Measurements from ENCODE around the gene HES7. TPM values are rescaled to one million over a fixed set of nuclear protein-coding genes. Genes with fewer than 3 reads are reported as not detected.
"Not testable (repeated sequence)": the region's sequence is repeated elsewhere in the genome, so short reads cannot be mapped to it uniquely, and the experiment has no call there.

The HES7 gene
- total RNA-seq, 1 donor from 2014 or later, result 0.65 TPM

DNA sequence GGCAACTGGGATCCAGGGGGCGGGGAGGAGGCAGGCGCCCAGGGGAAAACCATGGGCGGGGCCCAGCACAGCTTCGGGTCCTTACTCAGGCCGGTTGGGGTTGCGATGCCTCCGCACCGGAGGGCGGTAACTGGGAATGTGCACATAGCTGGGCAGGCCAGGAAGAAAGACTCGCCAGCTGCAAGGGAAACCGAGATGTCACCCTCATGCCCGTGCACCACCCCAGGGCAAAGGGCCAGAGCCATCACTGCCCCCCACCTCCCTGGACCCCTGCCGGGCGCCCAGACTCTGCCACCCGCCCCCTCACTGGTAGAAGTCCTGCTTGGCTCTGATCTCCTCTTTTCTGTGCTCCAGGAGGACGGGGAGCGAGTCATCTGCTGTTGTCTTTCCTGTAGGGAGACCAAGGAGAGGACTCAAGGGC, 43.1 kb downstream of the HES7 start:
- DNase-seq (ENCODE audit: low spot score), result no peak
- intact Hi-C loops (cut with DNase I), result no loop called here

DNA sequence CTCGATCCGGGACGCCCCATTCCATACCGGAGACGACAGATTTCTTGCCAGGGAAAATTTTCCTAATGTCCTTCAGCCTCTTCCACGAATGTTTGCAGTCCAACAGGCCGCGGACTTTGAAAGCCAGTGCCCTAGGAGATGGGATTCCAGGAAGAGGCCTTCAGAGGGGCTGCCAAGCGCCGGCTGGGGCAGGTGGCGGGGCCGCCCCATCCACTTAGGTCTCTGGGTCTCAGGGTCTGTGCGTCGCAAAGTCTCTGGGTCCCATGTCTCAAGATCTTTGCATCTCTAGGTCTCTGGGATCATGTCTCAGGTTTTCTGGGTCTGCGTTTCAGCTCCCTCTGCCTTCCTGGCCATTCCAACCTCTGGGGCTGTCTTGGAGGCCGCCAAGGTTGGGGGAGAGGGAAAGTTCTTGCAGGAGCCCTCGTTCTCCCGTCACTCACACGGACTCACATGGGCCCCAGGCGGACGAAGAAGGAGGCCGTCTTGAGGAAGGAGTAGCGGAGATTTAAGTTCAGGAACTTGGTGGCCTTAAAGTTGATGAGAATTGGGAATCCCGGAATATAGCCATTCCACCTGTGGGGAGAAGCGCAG, 43.6 kb downstream of the HES7 start:
- intact Hi-C loops (cut with DNase I), result no loop called here
- DNase-seq (ENCODE audit: low spot score), result no peak

DNA sequence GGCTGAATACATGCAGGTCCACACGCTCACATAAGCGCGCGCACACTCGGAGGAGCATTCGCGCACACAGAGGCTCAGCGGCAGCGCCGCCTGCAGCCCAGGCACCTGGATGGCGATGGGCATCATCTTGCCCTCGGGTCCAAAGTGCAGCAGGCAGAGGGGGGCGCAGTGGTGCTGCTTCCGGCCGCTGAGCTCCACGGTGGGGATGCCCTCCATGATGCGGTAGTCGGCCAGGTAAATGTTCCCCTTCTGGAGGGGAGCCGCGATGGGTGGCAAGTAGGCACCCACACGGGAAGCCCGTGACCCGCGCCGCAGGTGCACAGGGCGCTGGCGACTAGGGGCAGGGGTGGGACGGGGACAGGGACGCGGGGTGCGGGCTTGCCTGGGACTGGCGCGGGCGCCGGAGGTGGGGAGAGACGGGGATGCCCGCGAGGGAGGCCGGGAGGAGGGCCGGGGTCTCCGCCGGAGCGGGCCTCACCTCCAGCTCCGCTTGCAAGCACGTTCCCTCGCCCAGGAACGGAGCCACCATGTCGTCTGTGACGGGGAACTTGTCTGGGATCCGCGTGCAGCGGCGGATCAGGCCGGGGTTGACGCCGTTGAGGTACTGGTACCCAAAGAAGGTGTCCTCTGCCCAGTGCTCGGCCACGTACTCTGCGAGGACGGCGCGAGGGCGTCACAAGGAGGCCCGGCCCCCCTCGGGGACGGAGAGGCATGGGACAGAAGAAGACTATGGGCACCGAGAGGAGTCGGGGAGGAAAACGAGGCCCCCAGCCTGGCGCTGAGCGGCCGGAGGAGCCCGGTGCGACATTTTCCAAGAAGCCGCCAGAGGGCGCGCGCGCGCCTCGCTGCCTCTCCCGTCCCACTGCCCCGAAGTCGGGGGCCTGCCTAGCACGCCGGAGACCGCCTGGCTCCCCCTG, 44.4 kb downstream of the HES7 start:
- intact Hi-C loops (cut with DNase I), result no loop called here
- DNase-seq (ENCODE audit: low spot score), result peak; percentile 88

DNA sequence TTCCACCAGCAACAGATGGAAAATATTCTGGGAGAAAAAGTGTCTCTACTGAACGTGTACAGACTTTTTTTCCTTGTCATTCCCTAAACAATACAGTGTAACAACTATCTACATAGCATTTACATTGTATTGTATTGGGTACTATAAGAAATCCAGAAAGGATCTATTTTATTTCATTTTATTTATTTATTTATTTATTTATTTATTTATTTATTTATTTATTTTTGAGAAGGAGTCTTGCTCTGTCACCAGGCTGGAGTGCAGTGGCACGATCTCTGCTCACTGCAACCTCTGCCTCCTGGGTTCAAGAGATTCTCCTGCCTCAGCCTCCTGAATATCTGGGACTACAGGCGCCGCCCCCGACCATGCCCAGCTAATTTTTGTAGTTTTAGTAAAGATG, 46.0 kb downstream of the HES7 start:
- intact Hi-C loops (cut with DNase I); DNase-seq (ENCODE audit: low spot score): not testable (repeated sequence)

DNA sequence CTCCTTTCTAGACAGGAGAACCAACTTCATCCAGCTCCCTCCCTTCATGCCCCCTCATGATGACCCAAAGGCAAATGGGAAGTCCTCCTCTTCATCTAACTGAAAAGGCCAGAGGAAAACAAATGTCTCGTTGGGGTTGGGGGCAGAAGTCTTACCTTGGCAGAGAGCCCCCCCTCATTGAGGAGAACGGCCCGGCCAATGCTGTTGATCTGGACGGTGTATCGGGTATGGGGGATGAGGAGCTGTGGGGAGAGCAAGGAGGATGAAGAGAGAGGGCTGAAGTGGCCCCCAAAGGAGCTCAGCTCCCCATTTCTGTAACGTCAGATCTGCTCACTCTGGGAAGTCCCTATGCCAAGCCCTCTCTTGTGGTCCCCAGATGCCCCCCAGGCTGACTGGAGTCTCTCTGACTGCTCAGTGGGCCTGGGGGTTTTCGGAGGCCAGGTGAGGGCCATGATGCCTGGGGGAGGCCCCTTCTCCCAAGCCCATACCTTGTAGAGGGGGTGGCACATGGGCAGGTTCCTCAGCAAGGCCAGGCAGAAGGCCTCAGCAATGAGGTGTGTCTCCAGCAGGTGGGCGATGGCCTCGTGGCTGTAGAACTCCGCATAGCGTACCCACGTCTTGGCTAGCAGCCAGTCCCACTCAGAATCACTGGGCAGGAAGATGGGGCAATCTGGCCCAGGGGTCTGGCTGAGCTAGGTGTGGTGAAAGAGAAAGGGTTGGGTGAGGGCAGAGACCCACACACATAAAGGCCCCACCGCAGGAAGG, 47.2 kb downstream of the HES7 start:
- peak; percentile 10 for DNase-seq (ENCODE audit: low spot score)
- intact Hi-C loops (cut with DNase I), result no loop called here

DNA sequence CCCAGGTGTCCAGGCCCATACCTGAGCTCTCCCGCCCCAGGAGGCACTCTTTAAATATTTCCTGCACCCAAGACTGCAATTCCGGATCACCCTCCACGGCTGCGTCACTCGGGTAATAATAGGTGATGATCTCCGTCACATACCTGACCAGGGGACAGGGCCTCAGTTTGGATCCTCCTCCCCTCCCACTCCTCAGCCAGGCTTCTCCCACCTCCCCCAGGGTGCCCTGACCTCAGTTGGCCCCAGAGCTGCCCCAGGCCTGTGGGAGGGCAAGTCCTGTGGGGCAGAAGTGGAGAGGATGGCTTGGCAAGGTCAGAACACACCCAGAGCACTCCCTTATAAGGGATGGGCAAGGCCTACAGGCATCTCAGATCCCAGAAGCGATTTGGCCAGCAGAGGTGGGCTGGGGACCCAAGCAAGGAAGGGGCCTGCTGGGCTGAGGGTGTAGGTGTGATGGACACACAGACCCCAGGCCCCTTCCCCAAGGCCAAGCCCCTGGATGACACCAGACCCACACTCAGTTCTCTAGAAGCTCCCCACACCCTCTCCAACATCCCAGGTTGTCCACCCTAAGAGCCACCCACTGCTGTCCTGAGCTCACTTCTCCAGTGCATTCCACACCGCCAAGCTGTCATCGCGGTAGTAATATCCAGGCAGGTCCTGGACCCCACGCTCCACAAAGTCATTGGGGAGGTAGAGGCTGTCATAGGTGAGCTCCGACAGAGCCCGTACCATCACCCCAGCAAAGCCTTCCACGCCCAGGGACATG, 48.1 kb downstream of the HES7 start:
- DNase-seq (ENCODE audit: low spot score), result no peak
- intact Hi-C loops (cut with DNase I), result no loop called here

DNA sequence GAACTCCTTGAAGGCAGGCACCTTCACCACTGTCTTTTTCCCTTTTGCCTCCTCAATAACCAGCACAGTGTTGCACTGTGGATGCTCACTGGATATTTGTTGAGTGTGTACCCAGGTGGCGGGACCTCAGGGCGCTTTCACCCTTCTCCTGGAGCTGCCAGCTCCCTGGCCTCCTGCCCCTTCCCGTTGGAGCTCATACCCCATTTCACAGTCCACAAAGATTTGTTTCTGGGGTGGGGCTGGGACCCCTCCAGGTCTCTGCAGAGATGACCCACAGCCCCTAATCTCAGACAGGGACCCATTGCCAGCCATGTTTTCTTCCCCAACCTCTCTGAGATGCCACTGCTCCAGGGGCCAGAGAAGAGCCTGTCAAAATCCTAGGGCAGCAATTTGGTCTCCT, 48.8 kb downstream of the HES7 start:
- peak; percentile 67 for DNase-seq (ENCODE audit: low spot score)
- intact Hi-C loops (cut with DNase I), result no loop called here

DNA sequence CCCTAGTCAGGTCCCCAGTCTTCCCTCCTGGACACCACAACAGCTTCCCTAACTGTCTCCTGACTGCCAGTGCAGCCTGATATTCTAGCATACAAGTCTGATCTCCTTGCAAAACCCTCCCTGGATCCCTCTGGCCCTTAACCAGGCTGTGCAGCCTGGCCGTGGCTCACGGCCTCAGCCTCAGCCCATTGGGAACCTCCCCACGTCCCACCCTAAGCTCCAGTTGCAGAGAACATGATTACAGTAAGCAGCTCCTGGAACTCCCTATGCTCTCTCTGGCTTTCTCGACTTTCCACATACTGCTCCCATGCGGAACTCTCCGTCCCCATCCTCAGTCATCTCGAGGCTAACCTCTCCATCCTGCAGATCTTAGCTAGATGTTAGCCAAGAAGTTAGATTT, 49.4 kb downstream of the HES7 start:
- DNase-seq (ENCODE audit: low spot score), result peak; percentile 29
- intact Hi-C loops (cut with DNase I), result no loop called here

DNA sequence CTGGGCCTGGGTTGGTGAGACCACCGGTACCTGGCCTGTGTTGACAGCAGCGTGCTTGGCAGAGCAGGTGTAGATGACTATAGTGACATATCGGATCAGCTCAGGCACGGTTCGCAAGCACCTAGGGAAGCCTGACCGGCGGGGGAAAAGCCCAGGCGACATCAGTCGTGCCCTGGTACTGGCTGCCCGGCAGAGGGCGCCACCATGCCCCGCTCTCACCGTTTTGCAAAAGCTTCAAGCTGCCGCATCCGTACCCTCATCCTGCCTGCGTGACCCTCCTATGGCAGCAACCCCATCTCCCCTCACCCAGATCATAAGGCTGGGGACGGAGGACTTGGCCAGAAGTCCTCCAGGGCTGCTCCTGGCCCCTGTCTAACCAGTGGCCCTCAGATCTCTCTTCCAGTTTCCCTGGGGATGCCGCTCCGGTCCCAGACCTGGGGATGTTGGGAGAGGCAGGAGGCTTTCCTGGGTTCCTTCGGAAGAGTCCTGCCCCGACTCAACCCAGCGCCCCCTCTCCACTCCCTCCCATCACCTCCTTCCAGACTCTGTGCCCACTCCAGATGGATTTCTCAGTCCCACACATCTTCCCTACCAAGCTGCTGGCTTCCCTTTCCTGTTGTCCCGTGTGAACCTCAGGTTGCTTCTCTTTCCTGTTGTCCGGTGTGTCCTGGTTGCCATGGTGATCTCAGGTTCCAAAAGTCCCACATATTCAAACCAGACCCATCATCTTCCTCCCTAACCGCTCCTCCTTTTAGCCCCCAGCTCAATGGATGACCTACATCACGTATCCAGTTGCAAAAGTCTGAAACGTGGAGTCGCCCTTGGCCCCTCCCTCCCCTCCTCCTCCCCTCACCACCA, 50.0 kb downstream of the HES7 start:
- peak; percentile 84 for DNase-seq (ENCODE audit: low spot score)

DNA sequence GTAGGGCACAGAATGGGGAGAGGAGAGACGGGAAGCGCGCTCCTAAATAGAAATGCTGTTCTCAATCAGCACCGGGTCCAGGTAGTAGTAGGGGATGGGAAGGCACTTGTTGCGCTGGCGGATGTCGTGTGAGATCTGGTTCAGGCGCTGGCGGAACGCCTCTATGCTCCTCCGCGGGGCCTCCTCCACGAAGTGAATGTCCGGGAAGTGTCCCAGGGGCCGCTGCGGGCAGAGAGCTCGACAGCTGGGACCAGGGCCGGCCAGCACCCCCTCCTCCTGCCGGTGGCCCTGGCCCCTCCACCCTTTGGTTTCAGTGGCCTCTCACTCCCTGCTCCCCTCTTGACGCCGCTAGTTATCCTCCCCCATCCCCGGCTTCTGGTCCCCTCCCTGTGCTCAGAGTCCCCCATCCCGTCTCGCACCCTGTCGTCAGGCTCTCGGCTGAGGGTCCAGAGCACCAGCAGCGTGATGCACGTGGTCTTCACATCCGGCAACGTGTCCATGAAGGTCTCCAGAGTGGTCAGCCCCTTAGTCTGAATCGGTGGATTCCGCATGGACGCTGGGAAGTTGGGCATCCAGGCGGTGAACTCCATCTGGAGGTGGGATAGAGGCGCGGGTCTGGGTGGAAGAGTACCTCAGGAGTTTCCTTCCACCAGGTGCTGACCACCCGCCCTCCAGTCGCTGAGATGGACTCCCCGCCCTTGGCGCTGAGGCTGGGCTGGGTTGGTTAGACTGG, 51.0 kb downstream of the HES7 start:
- intact Hi-C loops (cut with DNase I), result no loop called here
- DNase-seq (ENCODE audit: low spot score), result no peak

More for the DNA sequence above, 50.0 kb downstream of the HES7 start:
- intact Hi-C loops (cut with DNase I), result no loop called here

DNA sequence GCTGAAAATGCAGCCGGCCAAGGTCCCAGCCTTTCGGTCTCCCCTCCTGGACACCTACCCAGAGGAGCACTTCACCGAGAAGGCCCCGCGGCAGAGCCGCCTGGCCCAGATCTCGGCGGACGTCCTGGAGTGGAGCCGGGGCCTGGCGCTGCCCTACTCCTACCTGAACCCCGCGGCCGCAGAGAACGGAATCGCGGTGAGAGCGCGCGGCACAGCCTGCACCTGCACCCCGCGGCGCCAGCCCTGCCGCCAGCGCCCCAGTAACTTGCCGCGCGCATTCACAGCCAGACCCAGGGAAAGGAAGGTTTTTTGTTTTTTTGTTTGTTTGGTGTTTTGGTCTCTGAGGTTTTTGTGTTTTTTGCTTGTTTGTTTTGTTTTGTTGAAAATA, 51.6 kb downstream of the HES7 start:
- no peak for DNase-seq (ENCODE audit: low spot score)
- intact Hi-C loops (cut with DNase I), result no loop called here

DNA sequence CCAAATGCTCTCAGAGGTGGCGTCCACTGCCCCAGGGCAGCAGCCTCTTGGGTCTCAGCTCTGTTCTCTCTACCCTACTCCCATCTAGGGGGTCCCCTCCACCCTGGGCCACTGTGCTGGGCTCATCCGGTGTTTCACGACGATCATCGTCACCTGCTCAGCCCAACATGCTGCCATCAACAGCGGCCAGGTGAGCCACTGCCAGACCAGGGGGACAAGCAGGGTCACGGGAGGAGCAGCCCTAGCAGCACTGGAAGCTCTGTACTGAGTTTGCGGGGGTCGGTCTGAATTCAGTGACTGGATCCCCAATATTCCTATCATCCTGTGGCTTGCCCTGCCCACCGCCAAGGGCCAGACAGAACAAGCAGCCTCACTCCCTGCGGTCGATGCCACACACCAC, 52.4 kb downstream of the HES7 start:
- intact Hi-C loops (cut with DNase I), result no loop called here

More for the DNA sequence above, 52.4 kb downstream of the HES7 start:
- DNase-seq (ENCODE audit: low spot score), result no peak

Small RNA genes within 50 kb of the gene (microRNA-seq; reads per million reads assigned to microRNA genes)
- gene MIR4314, result not detected
- 1.3 reads per million for gene MIR6883

Other genes starting within 250 kb of the HES7 start
- gene CHD3, start 235.3 kb downstream of the HES7 start, total RNA-seq, result 14.2 TPM
- gene RNF227, start 207.8 kb downstream of the HES7 start, total RNA-seq, result 1.00 TPM
- gene KCNAB3, start 194.2 kb downstream of the HES7 start, total RNA-seq, result 0.43 TPM
- gene TRAPPC1, start 192.2 kb downstream of the HES7 start, total RNA-seq, result 114 TPM
- gene CNTROB, start 191.9 kb downstream of the HES7 start, total RNA-seq, result 12.0 TPM
- gene GUCY2D, start 121.5 kb downstream of the HES7 start, total RNA-seq, result not detected
- gene ALOX15B, start 85.0 kb downstream of the HES7 start, total RNA-seq, result not detected
- not detected for gene ALOX12B, start 36.4 kb downstream of the HES7 start, total RNA-seq
- gene ALOXE3, start 5.6 kb downstream of the HES7 start, total RNA-seq, result not detected
- 47.8 TPM for gene PER1, start 28.3 kb upstream of the HES7 start, total RNA-seq
- gene VAMP2, start 38.8 kb upstream of the HES7 start, total RNA-seq, result 63.9 TPM
- 8.7 TPM for gene TMEM107, start 52.3 kb upstream of the HES7 start, total RNA-seq
- 6.8 TPM for gene BORCS6, start 66.1 kb upstream of the HES7 start, total RNA-seq
- gene AURKB, start 86.5 kb upstream of the HES7 start, total RNA-seq, result 0.83 TPM
- 13.4 TPM for gene CTC1, start 124.0 kb upstream of the HES7 start, total RNA-seq
- gene PFAS, start 125.2 kb upstream of the HES7 start, total RNA-seq, result 11.2 TPM
- gene RANGRF, start 164.6 kb upstream of the HES7 start, total RNA-seq, result 23.7 TPM
- gene SLC25A35, start 171.3 kb upstream of the HES7 start, total RNA-seq, result 4.0 TPM
- 18.3 TPM for gene ARHGEF15, start 186.1 kb upstream of the HES7 start, total RNA-seq
- gene ODF4, start 215.7 kb upstream of the HES7 start, total RNA-seq, result not detected

Data from cardiac septum (tissue), 1 donor.